Liver (tissue), 9 donors: ENCODE data around the gene SEPTIN1. TPM values are rescaled to one million over a fixed set of nuclear protein-coding genes. Genes with fewer than 3 reads are reported as not detected.
A peak's percentile ranks its signal among the peaks of the same experiment; 100 is the strongest.

ENCODE experiments used
- DNase-seq: peaks from one replicate; pipeline ENCODE4 v3.0.0-alpha.2; 2017; ENCODE audit warnings: low spot score
- H3K27ac ChIP-seq, 2 donors: one replicate each; pipeline ENCODE4 v1.7.0; 2013; ENCODE audit warnings: inconsistent platforms in 2 of 2, low read length in 2 of 2, control low read depth in 1 of 2, low read depth in 1 of 2, mild to moderate bottlenecking in 1 of 2
- H3K27me3 ChIP-seq, 4 donors: one replicate each; pipeline versions ENCODE4 v1.6.1 to v1.7.0; 2013; ENCODE audit warnings: low read length in 3 of 4, inconsistent platforms in 1 of 4, mild to moderate bottlenecking in 1 of 4, moderate library complexity in 1 of 4; ENCODE audit not compliant: control insufficient read depth in 4 of 4, insufficient read depth in 4 of 4
- H3K36me3 ChIP-seq, 4 donors: one replicate each; pipeline versions ENCODE4 v1.6.1 to v1.7.0; 2013; ENCODE audit warnings: low read length in 3 of 4, mild to moderate bottlenecking in 3 of 4, low read depth in 1 of 4, moderate library complexity in 1 of 4; ENCODE audit not compliant: control insufficient read depth in 4 of 4, insufficient read depth in 3 of 4
- H3K4me1 ChIP-seq, 4 donors: one replicate each; pipeline versions ENCODE4 v1.6.1 to v1.7.0; 2013; ENCODE audit warnings: low read length in 3 of 4, mild to moderate bottlenecking in 3 of 4, moderate library complexity in 1 of 4; ENCODE audit not compliant: control insufficient read depth in 4 of 4, insufficient read depth in 4 of 4
- H3K4me3 ChIP-seq, 3 donors: one replicate each; pipeline versions ENCODE4 v1.6.1 to v1.7.0; 2013; ENCODE audit warnings: low read length in 3 of 3, control low read depth in 1 of 3, low read depth in 1 of 3, mild to moderate bottlenecking in 1 of 3
- H3K9ac ChIP-seq, 2 donors: one replicate each; pipeline ENCODE4 v1.7.0; 2013; ENCODE audit warnings: low read length in 2 of 2, mild to moderate bottlenecking in 2 of 2, moderate library complexity in 2 of 2, control low read depth in 1 of 2, low read depth in 1 of 2
- H3K9me3 ChIP-seq, 4 donors: one replicate each; pipeline versions ENCODE4 v1.6.1 to v1.7.0; 2013; ENCODE audit warnings: low read length in 3 of 4; ENCODE audit not compliant: control insufficient read depth in 4 of 4
- CTCF ChIP-seq: fragments of 150-350 bp; IDR thresholded peaks from 2 replicates; pipeline ENCODE4 v1.5.1; 2017; ENCODE audit warnings: improper control_type of control experiment, low read depth, low read length; ENCODE audit not compliant: missing input control
- EGR1 ChIP-seq, 2 donors: IDR thresholded peaks; 2 replicates each; pipeline ENCODE4 v1.6.1; 2016 to 2018; ENCODE audit warnings: antibody characterized with exemption in 2 of 2, low read depth in 2 of 2
- FOXA2 ChIP-seq: IDR thresholded peaks from 2 replicates; pipeline ENCODE4 v1.6.1; 2016; ENCODE audit warnings: antibody characterized with exemption
- REST ChIP-seq: IDR thresholded peaks from 2 replicates; pipeline ENCODE4 v1.6.1; 2016; ENCODE audit warnings: antibody characterized with exemption, mild to moderate bottlenecking
- RXRA ChIP-seq, 2 donors: IDR thresholded peaks; 2 replicates each; pipeline ENCODE4 v1.6.1; 2017 to 2018; ENCODE audit warnings: antibody characterized with exemption in 2 of 2, mild to moderate bottlenecking in 1 of 2
- ZBTB33 ChIP-seq: IDR thresholded peaks from 2 replicates; pipeline ENCODE4 v1.6.1; 2016; ENCODE audit warnings: antibody characterized with exemption
- whole genome bisulfite sequencing: extraction: QIAGEN DNeasy Blood & Tissue Kit; methylation state at CpG from one replicate; pipeline ENCODE4 v1.1.7; 2013; 5-methylcytosine and 5-hydroxymethylcytosine counted together
- polyA plus RNA-seq, 2 donors: library from polyadenylated mRNA; stranded (reverse) in 1 of 2; unstranded in 1 of 2; fragments of 200-250 nt in 1 of 2; fragments of >200 nt in 1 of 2; fragmentation: Nextera tagmentation in 1 of 2; extraction: Ambion mirVana in 1 of 2; gene quantifications; one replicate each; pipeline versions ENCODE4 v1.2.1 to v1.2.3, GENCODE V29; 2013 to 2015
- total RNA-seq, 2 donors: library from RNA; depleted of rRNA; stranded (reverse); fragments of >200 nt; gene quantifications; one replicate each; pipeline ENCODE4 v1.2.3, GENCODE V29; 2014
- donor health status: healthy.
- donor health status: healthy.
- donor health status: healthy.
- donor health status: healthy.
- donor health status: healthy.

SEPTIN1 gene
- total and polyA plus RNA-seq, 4 donors, result 0.42 to 2.8 (median 1.2) TPM

- no peak for DNase-seq
- Histone ChIP-seq H3K4me1 (peaks cover 6 to 45% (median 36%) of the 10 kb centered on the region in 4 donors), H3K9me3 (no peaks in the 10 kb centered on the region), H3K4me3 (no peak overlapping the region), H3K27me3 (no peaks in the 10 kb centered on the region), H3K36me3 (peaks cover 4 to 26% (median 12%) of the 10 kb centered on the region in 4 donors), H3K9ac (no peak overlapping the region), H3K27ac (peak overlapping the region in 1 of 2 donors; percentile 8)
- no peak for TF ChIP-seq EGR1 (IDR thresholded peaks at IDR 0.05; ENCODE audit: low read depth in 2 of 2)
- 90% methylated on average over 37 of the region's 37 CpGs for WGBS
Measured at GRCh38 chr16:30357715-30358576, 24.4 kb downstream of the SEPTIN1 start.

- H3K9ac ChIP-seq, result no peak overlapping the region
- no peak overlapping the region for H3K4me3 ChIP-seq
- H3K27ac ChIP-seq, result peak overlapping the region; percentile 40 to 88
- WGBS, result 67% methylated on average over 5 of the region's 5 CpGs
- H3K4me1 ChIP-seq, result peaks cover 9 to 53% (median 42%) of the 10 kb centered on the region in 4 donors
- H3K27me3 ChIP-seq, result no peaks in the 10 kb centered on the region
- no peaks in the 10 kb centered on the region for H3K9me3 ChIP-seq
- DNase-seq, result no peak
- no peak for TF ChIP-seq REST
- TF ChIP-seq ZBTB33, result no peak
- H3K36me3 ChIP-seq, result peaks cover 4 to 24% (median 14%) of the 10 kb centered on the region in 4 donors
Measured at GRCh38 chr16:30357085-30357714, 25.2 kb downstream of the SEPTIN1 start.

- Histone ChIP-seq H3K27ac (peak overlapping the region; percentile 88 to 96), H3K9ac (no peak overlapping the region), H3K9me3 (no peaks in the 10 kb centered on the region), H3K27me3 (no peaks in the 10 kb centered on the region), H3K36me3 (peaks cover 4 to 24% (median 14%) of the 10 kb centered on the region in 4 donors), H3K4me1 (peaks cover 12 to 60% (median 48%) of the 10 kb centered on the region in 4 donors), H3K4me3 (peak overlapping the region in 1 of 3 donors; percentile 29)
- TF ChIP-seq FOXA2 (no peak), RXRA (IDR thresholded peaks at IDR 0.05) (no peak), CTCF (no peak)
- WGBS, result 52% methylated on average over 12 of the region's 12 CpGs
- no peak for DNase-seq
Measured at GRCh38 chr16:30356401-30357084, 25.8 kb downstream of the SEPTIN1 start.
